Measurements from ENCODE around the gene ZNF366. TPM values are rescaled to one million over a fixed set of nuclear protein-coding genes. Genes with fewer than 3 reads are reported as not detected.

Gene ZNF366
- polyA plus RNA-seq, 3 donors, result 0.05 to 1.2 (median 0.76) TPM

DNA sequence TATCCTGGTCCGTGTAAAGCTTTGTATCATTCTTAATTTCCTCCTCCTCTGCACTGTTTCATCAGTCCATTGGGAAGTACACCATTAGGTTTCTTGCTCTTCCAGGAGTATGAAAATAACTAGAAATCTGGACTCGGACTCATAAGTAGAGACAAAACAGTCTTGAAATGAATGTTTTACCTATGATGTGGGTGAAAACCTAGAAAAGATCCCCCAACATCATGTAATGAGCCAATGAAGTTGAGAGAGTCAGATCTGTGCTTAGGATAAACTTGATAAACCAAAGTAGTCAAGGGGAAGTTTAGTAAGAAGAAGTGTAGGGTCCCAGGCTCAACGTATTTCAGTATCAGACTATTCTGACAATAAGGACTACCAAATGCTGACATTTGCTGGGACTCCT lies 25.2 kb downstream of the ZNF366 start:
- H3K4me1 Mint-ChIP-seq, result peaks cover 22% of the 10 kb centered on the region
- TF ChIP-seq, protein P1, sequence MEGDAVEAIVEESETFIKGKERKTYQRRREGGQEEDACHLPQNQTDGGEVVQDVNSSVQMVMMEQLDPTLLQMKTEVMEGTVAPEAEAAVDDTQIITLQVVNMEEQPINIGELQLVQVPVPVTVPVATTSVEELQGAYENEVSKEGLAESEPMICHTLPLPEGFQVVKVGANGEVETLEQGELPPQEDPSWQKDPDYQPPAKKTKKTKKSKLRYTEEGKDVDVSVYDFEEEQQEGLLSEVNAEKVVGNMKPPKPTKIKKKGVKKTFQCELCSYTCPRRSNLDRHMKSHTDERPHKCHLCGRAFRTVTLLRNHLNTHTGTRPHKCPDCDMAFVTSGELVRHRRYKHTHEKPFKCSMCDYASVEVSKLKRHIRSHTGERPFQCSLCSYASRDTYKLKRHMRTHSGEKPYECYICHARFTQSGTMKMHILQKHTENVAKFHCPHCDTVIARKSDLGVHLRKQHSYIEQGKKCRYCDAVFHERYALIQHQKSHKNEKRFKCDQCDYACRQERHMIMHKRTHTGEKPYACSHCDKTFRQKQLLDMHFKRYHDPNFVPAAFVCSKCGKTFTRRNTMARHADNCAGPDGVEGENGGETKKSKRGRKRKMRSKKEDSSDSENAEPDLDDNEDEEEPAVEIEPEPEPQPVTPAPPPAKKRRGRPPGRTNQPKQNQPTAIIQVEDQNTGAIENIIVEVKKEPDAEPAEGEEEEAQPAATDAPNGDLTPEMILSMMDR (IDR thresholded peaks at IDR 0.05), result no peak
- H3K27ac Mint-ChIP-seq, result no peak overlapping the region
- peaks cover 0 to 2% (median 0%) of the 10 kb centered on the region in 7 donors for H3K9me3 Mint-ChIP-seq
- no peak for DNase-seq
- Histone ChIP-seq H3K9ac (ENCODE audit: insufficient read depth, low read length, poor library complexity, severe bottlenecking) (no peak overlapping the region), H4K20me1 (ENCODE audit: insufficient read depth, low read length) (no peaks in the 10 kb centered on the region), H3K36me3 (replicated peaks in 1 of 2; ENCODE audit: control insufficient read depth in 1 of 2, insufficient read depth in 2 of 2, low read length in 2 of 2) (no peaks in the 10 kb centered on the region), H3K4me2 (replicated peaks; ENCODE audit: extremely low read depth, low read length, poor library complexity, severe bottlenecking) (no peak overlapping the region), H3K79me2 (ENCODE audit: insufficient read depth, low read length) (no peaks in the 10 kb centered on the region), H3K27ac (ENCODE audit: low read depth in 1 of 2, low read length in 2 of 2) (no peak overlapping the region), H2AFZ (ENCODE audit: insufficient read depth, low read depth, low read length, poor library complexity, severe bottlenecking) (no peak overlapping the region), H3K4me1 (ENCODE audit: control insufficient read depth in 1 of 2, insufficient read depth in 2 of 2, low read length in 2 of 2) (peaks cover 0 to 4% of the 10 kb centered on the region in 2 donors), H3K9me3 (replicated peaks in 1 of 2; ENCODE audit: control insufficient read depth in 1 of 2, insufficient read depth in 1 of 2, low read length in 2 of 2) (no peaks in the 10 kb centered on the region), H3K27me3 (ENCODE audit: control insufficient read depth in 2 of 2, insufficient read depth in 2 of 2, low read length in 2 of 2) (no peaks in the 10 kb centered on the region), H3K4me3 (replicated peaks in 1 of 3; ENCODE audit: low read depth in 2 of 3, low read length in 3 of 3) (no peak overlapping the region)
- peaks cover 0 to 2% (median 0%) of the 10 kb centered on the region in 3 donors for H3K27me3 Mint-ChIP-seq (ENCODE audit: low read depth in 3 of 3)
- H3K36me3 Mint-ChIP-seq, result peaks cover 0 to 3% of the 10 kb centered on the region in 2 donors
- H3K4me3 Mint-ChIP-seq, result no peak overlapping the region
- intact Hi-C loops (cut with micrococcal nuclease), result no loop called here
- no CpG with 5 or more reads among the region's 3 CpGs for WGBS (ENCODE audit: insufficient coverage)

DNA sequence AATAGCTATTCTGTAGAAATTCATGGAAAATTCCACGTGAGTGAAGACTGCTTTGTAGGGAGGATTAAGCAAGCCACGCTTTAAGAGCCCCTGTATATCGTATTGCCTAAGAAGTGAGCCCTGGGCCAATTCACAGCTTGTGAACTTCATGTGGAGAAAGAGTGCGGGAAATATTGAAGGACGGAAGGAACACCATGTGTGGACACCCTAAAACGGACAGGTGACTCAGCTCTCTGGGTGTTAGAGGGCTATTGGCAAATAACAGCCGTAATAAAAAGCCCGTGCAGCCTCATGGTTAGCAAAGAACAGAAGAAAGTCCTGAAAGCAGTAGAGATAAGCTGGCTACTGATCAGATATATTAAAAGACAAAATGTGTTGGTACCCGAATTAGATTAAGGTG lies 26.4 kb downstream of the ZNF366 start:
- Histone ChIP-seq H3K4me3 (replicated peaks in 1 of 3; ENCODE audit: low read depth in 2 of 3, low read length in 3 of 3) (no peak overlapping the region), H2AFZ (ENCODE audit: insufficient read depth, low read depth, low read length, poor library complexity, severe bottlenecking) (no peak overlapping the region), H3K4me1 (ENCODE audit: control insufficient read depth in 1 of 2, insufficient read depth in 2 of 2, low read length in 2 of 2) (peaks cover 0 to 4% of the 10 kb centered on the region in 2 donors), H3K9ac (ENCODE audit: insufficient read depth, low read length, poor library complexity, severe bottlenecking) (no peak overlapping the region), H3K9me3 (replicated peaks in 1 of 2; ENCODE audit: control insufficient read depth in 1 of 2, insufficient read depth in 1 of 2, low read length in 2 of 2) (peaks cover 0 to 5% of the 10 kb centered on the region in 2 donors), H4K20me1 (ENCODE audit: insufficient read depth, low read length) (no peaks in the 10 kb centered on the region), H3K79me2 (ENCODE audit: insufficient read depth, low read length) (no peaks in the 10 kb centered on the region), H3K27me3 (ENCODE audit: control insufficient read depth in 2 of 2, insufficient read depth in 2 of 2, low read length in 2 of 2) (no peaks in the 10 kb centered on the region), H3K4me2 (replicated peaks; ENCODE audit: extremely low read depth, low read length, poor library complexity, severe bottlenecking) (no peak overlapping the region), H3K36me3 (replicated peaks in 1 of 2; ENCODE audit: control insufficient read depth in 1 of 2, insufficient read depth in 2 of 2, low read length in 2 of 2) (no peaks in the 10 kb centered on the region), H3K27ac (ENCODE audit: low read depth in 1 of 2, low read length in 2 of 2) (no peak overlapping the region)
- TF ChIP-seq, protein P1 (IDR thresholded peaks at IDR 0.05), result no peak
- Mint-ChIP-seq H3K4me1 (peaks cover 19% of the 10 kb centered on the region), H3K27me3 (ENCODE audit: low read depth in 3 of 3) (peaks cover 0 to 2% (median 0%) of the 10 kb centered on the region in 3 donors), H3K27ac (no peak overlapping the region), H3K4me3 (no peak overlapping the region), H3K36me3 (peaks cover 1 to 9% of the 10 kb centered on the region in 2 donors), H3K9me3 (peaks cover 0 to 10% (median 6%) of the 10 kb centered on the region in 7 donors)
- peak in 2 of 3 donors; percentile 25 to 55 for DNase-seq
- intact Hi-C loops (cut with micrococcal nuclease), result no loop called here
- 56% methylated on average over 8 of the region's 9 CpGs for WGBS (ENCODE audit: insufficient coverage)

Measured in CD14-positive monocyte (primary cell).